GM12878 (cell line): ENCODE measurements around the gene PTPRF. TPM values are rescaled to one million over a fixed set of nuclear protein-coding genes. Genes with fewer than 3 reads are reported as not detected.

Experiments
- ETV6 ChIP-seq, 2 experiments: fragments of 450-650 bp in 1 of 2; IDR thresholded peaks in 1 of 2; conservative IDR thresholded peaks in 1 of 2; 2 replicates each; pipeline ENCODE4 v1.6.1; 2014; ENCODE audit warnings: antibody characterized with exemption in 1 of 2, borderline replicate concordance in 1 of 2, low read depth in 1 of 2, mild to moderate bottlenecking in 1 of 2, moderate library complexity in 1 of 2
- NR2F1 ChIP-seq: fragments of 450-650 bp; conservative IDR thresholded peaks from 2 replicates; pipeline ENCODE4 v1.6.1; 2017; ENCODE audit warnings: mild to moderate bottlenecking
- POU2F2 ChIP-seq: IDR thresholded peaks from 3 replicates; pipeline ENCODE4 v1.6.1; 2011; ENCODE audit warnings: low read depth, mild to moderate bottlenecking, low read length, borderline replicate concordance
- SPI1 ChIP-seq: IDR thresholded peaks from 2 replicates; pipeline ENCODE4 v1.6.1; 2011; ENCODE audit warnings: low read depth, mild to moderate bottlenecking, low read length, moderate library complexity, borderline replicate concordance; ENCODE audit not compliant: insufficient read depth
- SREBF2 ChIP-seq: IDR thresholded peaks from 2 replicates; pipeline ENCODE4 v1.6.1; 2012; ENCODE audit warnings: mild to moderate bottlenecking, low read length
- ZBTB11 ChIP-seq: fragments of 450-650 bp; formaldehyde crosslinking; IDR thresholded peaks from 2 replicates; pipeline ENCODE4 v1.5.0; 2022; ENCODE audit warnings: mild to moderate bottlenecking, missing genetic modification characterization
- ZNF207 ChIP-seq: fragments of 450-650 bp; IDR thresholded peaks from 2 replicates; pipeline ENCODE4 v1.6.1; 2014; ENCODE audit warnings: antibody characterized with exemption, mild to moderate bottlenecking, borderline replicate concordance
- ZNF384 ChIP-seq: IDR thresholded peaks from 2 replicates; pipeline ENCODE4 v1.6.1; 2012; ENCODE audit warnings: low read depth, mild to moderate bottlenecking, low read length, improper control_type of control experiment, borderline replicate concordance
- polyA plus RNA-seq, 11 experiments: library from polyadenylated mRNA; depleted of rRNA in 4 of 11; unstranded in 6 of 11; stranded (reverse) in 5 of 11; fragments of >200 nt; fragmentation: Nextera tagmentation in 4 of 11; fragmentation: Illumina TruSeq in 1 of 11; extraction: Ambion mirVana in 4 of 11; extraction: Trizol in 1 of 11; gene quantifications; 1 replicate in 1 of 11; 2 replicates in 10 of 11; pipeline versions ENCODE4 v1.2.1 to v1.2.3, GENCODE V29; 2011 to 2016; ENCODE audit warnings: inconsistent platforms in 2 of 11, missing spikeins in 2 of 11, low read depth in 1 of 11
- total RNA-seq, 4 experiments: library from RNA; depleted of rRNA in 3 of 4; stranded (reverse); fragments of >200 nt in 3 of 4; fragmentation: Illumina TruSeq in 1 of 4; extraction: Trizol in 1 of 4; gene quantifications; 2 replicates each; pipeline versions ENCODE4 v1.2.1 to v1.2.3, GENCODE V29; 2013 to 2021
- TF ChIP-seq, protein P1 (sequence below): IDR thresholded peaks from 2 replicates; pipeline ENCODE4 v1.6.1; 2011; ENCODE audit warnings: low read depth, low read length, improper control_type of control experiment, borderline replicate concordance

Gene PTPRF
- total and polyA plus RNA-seq, 10 of the 15 experiments (the other 5 are each of a cell fraction or from before 2014, with no cell fraction given) = 0.04 to 2.6 (median 0.32) TPM

- TF ChIP-seq, protein P1, sequence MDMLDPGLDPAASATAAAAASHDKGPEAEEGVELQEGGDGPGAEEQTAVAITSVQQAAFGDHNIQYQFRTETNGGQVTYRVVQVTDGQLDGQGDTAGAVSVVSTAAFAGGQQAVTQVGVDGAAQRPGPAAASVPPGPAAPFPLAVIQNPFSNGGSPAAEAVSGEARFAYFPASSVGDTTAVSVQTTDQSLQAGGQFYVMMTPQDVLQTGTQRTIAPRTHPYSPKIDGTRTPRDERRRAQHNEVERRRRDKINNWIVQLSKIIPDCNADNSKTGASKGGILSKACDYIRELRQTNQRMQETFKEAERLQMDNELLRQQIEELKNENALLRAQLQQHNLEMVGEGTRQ = no peak
- TF ChIP-seq ZBTB11 (CRISPR knock-in tag) = no peak
- no peak for TF ChIP-seq ETV6 (conservative IDR thresholded peaks at IDR 0.05 in 1 of 2, IDR thresholded peaks at IDR 0.05 in 1 of 2; ENCODE audit: borderline replicate concordance in 1 of 2, low read depth in 1 of 2)
- TF ChIP-seq SPI1 = no peak
- TF ChIP-seq ZNF384 = no peak
- TF ChIP-seq SREBF2 = no peak
- TF ChIP-seq ZNF207 = no peak
- no peak for TF ChIP-seq NR2F1
- no peak for TF ChIP-seq POU2F2
Measured at GRCh38 chr1:43566382-43567044, 35.8 kb downstream of the PTPRF start (continued).
